Endometrial microvascular endothelial cells (primary cell): Measurements from ENCODE around the gene ZNF267. TPM values are rescaled to one million over a fixed set of nuclear protein-coding genes. Genes with fewer than 3 reads are reported as not detected.
"Not testable (repeated sequence)": the region's sequence is repeated elsewhere in the genome, so short reads cannot be mapped to it uniquely, and the experiment has no call there.

Source experiments
- in situ Hi-C: cut with HindIII; loops from 2 replicates; pipeline ENCODE4 v1.10.0; 2017; ENCODE audit warnings: low sequenced_read_pairs, low pct_unique_long_range_greater_than_20kb; ENCODE audit errors: inconsistent ontology term
- total RNA-seq: library from RNA; depleted of rRNA; stranded (reverse); fragments of >200 nt; gene quantifications from one replicate; pipeline ENCODE4 v1.2.3, GENCODE V29; 2015; ENCODE audit errors: inconsistent ontology term

The ZNF267 gene
- total RNA-seq, 1 donor from 2014 or later = 8.6 TPM

DNA sequence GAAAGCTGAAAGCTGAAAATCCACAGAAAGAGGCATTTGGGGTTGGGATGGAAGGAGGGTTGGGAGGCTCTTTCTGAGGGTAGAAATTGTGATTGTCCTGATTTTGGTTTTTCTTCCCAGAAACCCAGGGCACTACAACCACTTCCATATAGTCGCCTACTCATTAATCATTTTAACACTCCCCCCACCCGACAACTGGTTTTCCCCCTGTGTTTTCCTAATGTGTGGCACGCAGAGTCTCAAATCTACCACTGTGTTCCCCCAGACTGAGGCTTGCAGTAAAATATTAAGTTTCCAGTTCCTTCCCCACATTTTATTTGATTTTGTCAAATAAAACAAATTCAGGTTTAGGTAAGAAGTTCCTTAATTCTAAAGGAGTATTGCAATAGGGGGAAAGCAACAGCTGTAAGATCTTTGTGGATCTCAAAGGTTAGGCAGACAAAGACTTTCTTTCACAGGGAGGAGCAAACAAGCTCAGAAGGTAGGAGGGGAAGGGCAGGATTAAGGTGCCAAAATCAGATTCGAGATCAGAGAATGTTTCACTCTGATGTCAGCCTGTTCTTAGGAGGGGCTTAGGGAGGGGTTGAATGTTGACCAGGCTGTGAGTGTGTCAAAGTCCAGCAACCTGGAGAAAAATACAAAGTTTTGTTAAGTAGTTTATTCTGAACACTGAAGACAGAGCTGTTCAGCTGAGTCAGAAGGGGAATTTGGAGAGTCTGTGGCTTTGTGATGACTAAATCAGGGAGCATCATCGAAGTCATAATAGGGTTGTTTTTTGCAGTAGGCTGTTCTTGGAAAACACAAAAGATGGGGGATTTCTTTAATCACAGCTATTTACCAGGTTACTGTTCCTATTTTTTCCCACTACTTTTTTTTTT is 3.6 kb downstream of the ZNF267 start:
- in situ Hi-C loops = no loop called here

DNA sequence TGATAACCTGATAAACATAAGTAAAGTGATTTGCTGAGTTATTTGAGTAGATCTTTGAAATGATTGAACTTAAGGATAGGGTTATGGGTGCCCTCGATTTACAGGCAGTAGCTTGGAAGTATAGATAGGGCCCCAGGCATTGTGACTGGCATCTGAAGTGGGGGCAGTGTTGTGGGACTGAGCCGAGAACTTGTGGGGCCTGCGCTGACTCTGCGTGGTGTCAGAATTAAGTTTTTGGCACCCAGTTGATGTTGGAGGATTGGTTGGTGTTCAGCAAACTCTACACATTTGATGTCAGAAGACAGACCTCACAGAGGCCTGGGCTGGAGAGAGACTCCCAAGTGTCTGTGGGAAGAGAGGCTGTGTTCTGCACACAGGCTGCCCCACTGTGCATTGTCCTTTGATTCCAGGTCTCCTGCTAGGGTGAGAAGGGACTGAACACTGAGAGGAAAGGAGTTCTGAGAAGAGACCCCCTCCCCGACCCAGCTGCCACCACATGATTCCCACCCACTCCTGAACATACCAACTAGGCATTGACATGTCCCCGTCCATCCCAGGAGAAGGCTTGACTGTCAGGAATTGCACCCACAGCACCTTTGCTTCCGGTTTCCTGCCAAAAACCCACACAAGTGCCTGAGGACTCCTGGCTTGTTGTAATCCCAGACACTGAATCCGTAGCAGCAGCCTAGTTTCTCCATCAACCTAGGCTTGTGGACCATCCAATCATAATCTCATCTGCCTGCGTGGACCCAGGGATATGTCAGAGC is 4.5 kb downstream of the ZNF267 start:
- in situ Hi-C loops = no loop called here

DNA sequence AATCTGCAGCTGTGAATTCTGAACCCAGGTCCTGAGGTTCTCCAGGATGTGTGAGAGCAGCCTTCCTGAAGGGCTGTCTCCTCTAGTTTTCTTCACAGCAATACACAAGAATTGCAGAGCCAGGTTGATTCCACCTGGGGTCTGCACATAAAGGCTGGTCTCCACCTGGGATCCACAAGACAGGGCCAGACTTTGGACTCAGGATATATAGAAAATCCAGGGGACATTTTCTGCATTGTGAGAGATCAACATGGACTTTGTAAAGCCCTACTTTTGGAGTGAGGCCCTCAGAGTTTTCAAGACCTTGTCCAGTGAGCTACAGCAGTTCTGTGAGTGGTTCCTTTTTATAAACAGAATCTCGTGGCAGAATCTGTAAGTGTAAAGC is 6.3 kb downstream of the ZNF267 start:
- in situ Hi-C loops = no loop called here

DNA sequence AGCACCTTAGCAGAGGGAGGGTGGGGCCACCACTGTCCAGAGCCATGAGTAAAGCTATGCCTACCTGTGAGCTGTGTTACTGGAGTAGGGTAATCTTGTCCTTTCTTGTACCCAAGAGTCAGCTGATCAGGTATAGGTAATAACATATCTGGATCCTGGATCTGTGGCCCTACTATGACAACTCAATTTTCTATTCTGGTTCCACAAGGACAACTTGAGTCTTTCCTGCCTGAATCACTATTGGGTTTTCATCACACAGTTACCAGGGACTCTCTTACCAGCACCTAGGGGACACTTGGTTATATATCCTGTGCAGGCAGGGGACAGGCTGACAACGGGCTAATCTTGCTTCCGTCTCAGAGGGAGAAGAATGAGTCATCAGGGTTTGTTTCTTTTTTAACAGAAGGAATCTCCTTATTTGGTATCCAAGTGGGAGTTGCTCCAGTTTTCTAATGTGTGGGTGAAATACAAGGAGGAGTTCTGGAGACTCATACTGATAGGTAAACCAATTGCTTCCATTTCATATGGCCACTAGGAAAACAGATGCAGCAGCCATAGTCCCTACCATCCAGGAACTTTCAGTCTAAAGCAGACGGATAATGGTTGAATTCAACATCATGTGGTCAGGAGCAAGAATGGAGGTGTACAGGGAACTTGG is 6.8 kb downstream of the ZNF267 start:
- in situ Hi-C loops = no loop called here

DNA sequence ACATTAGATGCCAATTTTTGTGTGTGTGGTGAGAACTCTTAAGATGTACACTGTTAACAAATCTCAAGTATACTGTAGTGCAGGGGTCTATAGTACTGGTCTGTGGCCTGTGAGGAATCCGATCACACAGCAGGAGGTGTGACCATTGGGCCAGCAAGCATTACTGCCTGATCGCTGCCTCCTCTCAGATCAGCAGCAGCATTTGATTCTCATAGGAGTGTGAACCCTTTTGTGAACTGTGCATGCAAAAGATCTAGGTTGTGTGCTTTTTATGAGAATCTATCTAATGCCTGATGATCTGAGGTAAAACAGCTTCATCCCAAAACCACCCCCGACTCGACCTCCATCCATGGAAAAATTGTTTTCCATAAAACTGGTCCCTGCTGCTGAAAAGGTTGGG is 12.6 kb downstream of the ZNF267 start:
- in situ Hi-C loops = no loop called here

DNA sequence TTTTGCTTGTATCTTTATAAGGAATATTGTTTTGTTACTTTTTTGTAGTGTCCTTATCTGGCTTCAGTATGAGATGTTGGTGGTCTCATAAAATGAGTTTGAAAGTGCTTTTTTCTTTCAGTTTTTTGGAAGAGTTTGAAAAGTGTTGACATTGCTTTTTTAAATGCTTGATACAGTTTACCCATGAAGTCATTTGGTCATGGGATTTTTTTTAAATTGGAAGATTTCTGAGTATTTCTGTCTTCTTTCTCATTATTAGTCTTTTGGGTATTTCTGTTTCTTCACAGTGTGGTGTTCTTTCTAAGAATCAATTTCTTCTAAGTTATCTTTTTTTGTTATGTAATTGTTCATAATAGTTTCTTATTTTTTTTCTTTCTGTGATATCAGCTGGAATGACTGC is 15.1 kb downstream of the ZNF267 start:
- in situ Hi-C loops = no loop called here

DNA sequence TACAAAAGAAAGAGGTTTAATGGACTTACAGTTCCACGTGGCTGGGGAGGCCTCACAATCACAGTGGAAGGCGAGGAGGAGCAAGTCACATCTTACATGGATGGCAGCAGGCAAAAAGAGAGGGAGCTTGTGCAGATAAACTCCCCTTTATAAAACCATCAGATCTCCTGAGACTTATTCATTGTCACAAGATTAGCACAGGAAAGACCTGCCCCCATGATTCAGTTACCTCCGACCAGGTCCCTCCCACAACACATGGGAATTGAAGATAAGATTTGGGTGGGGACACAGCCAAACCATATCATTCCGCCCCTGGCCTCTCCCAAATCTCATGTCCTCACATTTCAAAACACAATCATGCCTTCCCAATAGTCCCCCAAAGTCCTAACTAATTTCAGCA is 18.5 kb downstream of the ZNF267 start:
- in situ Hi-C loops = not testable (repeated sequence)

DNA sequence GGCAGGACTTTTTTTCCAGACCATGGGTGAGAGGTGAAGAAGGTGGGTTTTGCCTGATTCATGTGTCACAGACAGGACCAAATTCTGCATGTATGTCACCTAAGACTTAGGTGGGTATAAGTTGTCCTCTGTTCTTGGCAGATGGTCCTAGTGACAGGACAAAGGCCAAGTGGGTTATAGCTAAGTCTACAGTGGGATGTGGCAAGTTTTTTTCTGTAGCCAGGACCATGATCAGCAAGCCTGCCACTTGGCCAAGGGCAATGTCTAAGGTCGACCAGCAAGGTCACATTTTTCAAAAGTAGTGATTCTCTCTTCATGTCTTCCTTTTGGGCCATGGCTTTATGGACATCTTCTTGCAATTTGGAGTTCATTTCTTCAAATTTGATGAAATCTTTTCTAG is 20.2 kb downstream of the ZNF267 start:
- in situ Hi-C loops = no loop called here

DNA sequence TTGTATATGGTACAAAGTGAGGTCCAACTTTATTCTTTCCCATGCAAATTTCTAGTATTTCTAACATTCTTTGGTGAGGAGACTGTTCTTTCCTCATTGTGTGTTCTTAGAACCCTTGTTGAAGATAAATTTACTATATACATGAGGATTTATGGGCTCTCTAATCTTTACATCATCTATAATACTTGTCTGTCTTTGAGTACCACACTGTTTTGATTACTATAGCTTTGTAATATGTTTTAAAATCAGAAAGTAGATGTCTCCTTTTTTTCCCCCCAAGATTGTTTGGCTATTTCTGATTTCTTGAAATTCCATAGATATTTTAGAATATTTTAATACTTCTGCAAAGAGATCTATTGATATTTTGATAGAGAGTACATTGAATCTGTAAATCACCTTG is 23.7 kb downstream of the ZNF267 start:
- in situ Hi-C loops = no loop called here

DNA sequence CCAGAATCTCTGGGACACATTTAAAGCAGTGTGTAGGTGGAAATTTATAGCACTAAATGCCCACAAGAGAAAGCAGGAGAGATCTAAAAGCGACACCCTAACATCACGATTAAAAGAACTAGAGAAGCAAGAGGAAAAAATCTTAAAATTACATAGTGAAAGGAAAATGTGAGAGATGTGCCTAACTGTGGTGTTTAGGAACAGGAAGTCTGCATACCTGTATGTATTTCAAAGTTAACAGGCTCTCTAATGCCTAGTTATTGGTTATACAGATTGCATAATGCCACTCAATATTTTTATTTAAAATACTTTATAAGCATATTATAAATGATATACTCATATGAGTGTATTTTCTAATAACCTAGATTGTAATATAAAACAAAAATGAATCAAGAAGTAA is 25.9 kb downstream of the ZNF267 start:
- in situ Hi-C loops = no loop called here

DNA sequence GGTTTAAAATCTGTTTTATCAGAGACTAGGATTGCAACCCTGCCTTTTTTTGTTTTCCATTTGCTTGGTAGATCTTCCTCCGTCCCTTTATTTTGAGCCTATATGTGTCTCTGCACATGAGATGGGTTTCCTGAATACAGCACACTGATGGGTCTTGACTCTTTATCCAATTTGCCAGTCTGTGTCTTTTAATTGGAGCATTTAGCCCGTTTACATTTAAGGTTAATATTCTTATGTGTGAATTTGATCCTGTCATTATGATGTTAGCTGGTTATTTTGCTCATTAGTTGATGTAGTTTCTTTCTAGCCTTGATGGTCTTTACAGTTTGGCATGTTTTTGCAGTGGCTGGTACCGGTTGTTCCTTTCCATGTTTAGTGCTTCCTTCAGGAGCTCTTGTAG is 31.0 kb downstream of the ZNF267 start:
- in situ Hi-C loops = not testable (repeated sequence)

DNA sequence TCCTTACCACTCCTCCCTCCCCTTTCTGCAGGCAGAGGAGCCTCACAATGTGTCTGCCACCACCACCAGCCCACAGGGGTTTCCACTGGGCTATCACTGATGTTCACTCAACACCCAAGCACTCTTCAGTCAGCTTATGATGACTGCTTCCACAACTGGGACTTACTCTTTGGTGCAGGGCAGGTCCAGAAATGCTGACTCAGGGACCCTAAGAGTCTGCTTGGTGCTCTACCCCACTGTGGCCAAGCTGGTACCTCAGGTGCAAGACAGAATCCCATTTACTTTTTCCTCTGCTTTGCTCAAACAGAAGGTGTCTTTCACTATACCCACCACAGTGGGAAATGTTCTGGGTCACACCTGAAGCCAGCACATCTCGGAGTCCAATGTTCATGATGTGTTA is 40.1 kb downstream of the ZNF267 start:
- in situ Hi-C loops = no loop called here

DNA sequence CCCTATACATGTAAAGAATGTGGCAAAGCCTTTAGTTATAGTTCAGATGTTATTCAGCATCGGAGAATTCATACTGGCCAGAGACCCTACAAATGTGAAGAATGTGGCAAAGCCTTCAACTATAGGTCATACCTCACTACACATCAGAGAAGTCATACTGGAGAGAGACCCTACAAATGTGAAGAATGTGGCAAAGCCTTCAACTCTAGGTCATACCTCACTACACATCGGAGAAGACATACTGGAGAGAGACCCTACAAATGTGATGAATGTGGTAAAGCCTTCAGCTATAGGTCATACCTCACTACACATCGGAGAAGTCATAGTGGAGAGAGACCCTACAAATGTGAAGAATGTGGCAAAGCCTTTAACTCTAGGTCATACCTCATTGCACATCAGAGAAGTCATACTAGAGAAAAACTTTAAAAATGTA is 42.5 kb downstream of the ZNF267 start:
- in situ Hi-C loops = no loop called here

DNA sequence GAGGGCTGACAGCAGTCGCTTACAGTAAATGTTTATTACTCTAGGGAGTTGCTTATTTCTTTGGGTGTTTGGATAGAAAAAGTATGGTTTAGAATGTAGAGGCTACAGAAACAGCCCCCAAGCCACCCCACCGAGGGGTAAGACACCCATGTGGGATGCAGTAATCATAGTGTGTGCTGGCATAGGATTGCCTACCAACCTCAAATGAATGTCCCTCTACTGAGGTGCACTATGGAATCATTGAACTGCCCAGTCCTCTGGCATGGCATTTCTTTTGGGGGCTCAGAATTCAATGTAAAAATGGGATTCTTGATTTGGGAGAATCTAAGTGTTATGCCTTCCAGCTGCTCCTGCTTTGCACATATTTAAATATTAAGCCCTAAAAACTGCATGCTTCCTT is 46.8 kb downstream of the ZNF267 start:
- in situ Hi-C loops = no loop called here

DNA sequence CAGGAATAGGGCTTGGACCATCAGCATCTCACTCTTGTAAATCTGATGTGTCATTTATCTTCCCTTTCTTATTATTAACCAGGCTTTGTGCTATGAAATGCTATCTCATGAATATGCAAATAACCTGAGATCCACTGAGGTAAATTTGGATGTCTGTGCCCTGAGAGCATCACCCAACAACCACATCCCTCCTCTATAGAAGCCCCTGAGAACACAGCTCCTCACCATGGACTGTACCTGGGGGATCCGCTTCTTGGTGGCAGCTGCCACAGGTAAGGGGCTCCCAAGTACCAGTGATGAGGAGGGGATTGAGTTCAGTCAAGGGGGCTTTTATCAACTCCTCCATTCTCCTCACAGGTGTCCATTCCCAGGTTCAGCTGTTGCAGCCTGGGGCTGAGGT is 78.2 kb downstream of the ZNF267 start:
- in situ Hi-C loops = not testable (repeated sequence)

DNA sequence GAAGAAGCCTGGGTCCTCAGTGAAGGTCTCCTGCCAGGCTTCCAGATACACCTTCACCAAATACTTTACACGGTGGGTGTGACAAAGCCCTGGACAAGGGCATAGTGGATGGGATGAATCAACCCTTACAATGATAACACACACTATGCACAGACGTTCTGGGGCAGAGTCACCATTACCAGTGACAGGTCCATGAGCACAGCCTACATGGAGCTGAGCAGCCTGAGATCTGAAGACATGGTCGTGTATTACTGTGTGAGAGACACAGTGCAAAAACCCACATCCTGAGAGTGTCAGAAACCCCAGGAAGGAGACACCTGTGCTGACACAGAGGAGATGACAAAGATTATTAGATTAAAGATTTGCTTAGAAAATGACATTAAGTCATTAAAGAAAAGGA is 78.6 kb downstream of the ZNF267 start:
- in situ Hi-C loops = not testable (repeated sequence)

DNA sequence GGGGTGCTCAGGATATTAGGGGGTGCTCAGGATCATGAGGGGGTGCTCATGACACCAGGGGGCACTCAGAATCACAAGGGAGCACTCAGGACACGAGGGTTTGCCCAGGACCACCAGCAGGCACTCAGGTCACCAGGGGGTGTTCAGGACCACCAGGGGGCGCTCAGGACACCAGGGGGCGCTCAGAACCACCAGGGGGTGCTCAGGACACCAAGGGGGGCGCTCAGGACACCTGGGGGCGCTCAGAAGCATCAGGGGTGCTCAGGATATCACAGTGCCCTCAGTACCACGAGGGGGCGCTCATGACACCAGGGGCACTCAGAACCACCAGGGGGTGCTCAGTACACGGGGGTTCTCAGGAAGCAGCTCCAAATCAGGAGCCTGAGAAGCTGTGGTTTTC is 82.6 kb downstream of the ZNF267 start:
- in situ Hi-C loops = not testable (repeated sequence)

DNA sequence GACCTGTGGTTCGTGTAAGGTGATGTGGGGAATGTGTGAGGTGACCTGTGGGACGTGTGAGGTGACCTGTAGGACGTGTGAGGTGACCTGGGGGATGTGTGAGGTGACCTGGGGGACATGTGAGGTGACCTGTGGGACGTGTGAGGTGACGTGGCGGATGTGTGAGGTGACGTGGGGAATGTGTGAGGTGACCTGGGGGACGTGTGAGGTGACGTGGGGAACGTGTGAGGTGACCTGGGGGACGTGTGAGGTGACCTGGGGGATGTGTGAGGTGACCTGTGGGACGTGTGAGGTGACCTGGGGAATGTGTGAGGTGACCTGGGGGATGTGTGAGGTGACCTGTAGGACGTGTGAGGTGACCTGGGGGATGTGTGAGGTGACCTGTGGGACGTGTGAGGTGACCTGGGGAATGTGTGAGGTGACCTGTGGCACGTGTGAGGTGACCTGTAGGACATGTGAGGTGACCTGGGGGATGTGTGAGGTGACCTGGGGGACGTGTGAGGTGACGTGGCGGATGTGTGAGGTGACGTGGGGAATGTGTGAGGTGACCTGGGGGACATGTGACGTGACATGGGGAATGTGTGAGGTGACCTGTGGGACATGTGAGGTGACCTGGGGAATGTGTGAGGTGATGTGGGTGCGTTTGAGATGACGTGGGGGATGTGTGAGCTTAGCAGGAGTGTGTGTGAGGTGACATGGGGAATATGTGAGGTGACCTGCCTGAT is 86.7 kb downstream of the ZNF267 start:
- in situ Hi-C loops = not testable (repeated sequence)
